HG03521 (cell line): Measurements from ENCODE around the gene LUZP2.

ENCODE experiments used
- ATAC-seq: cut with Tn5 transposase; IDR thresholded peaks from one replicate; pipeline ENCODE4 v1.9.1; 2021; ENCODE audit warnings: mild to moderate bottlenecking, moderate library complexity; ENCODE audit not compliant: unreplicated experiment

LUZP2 gene

GRCh38 chr11:25065746-25066145 lies 568.9 kb downstream of the LUZP2 start:
- ATAC-seq, result no peak

- ATAC-seq, result no peak
These were observed 569.9 kb downstream of the LUZP2 start for GRCh38 chr11:25066706-25067105.

GRCh38 chr11:25068451-25068850 lies 571.6 kb downstream of the LUZP2 start:
- ATAC-seq, result no peak

- ATAC-seq, result no peak
These were observed 597.4 kb downstream of the LUZP2 start for GRCh38 chr11:25094085-25094802.

- no peak for ATAC-seq
These were observed 622.6 kb downstream of the LUZP2 start for GRCh38 chr11:25119416-25119815.
